A549 treated with dexamethasone at 1 μM for 4 hours (cell line): ENCODE data around the gene UBL3. TPM values are rescaled to one million over a fixed set of nuclear protein-coding genes. Genes with fewer than 3 reads are reported as not detected.

Experiments used
- total RNA-seq: library from RNA; stranded (reverse); fragments of 200-300 nt; extraction: Qiagen RNA extraction; gene quantifications from 5 replicates; pipeline ENCODE4 v1.2.3, GENCODE V29; 2022

UBL3 gene, protein sequence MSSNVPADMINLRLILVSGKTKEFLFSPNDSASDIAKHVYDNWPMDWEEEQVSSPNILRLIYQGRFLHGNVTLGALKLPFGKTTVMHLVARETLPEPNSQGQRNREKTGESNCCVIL
- total RNA-seq: 8.2 to 11.5 TPM (median 9.6 TPM) in 5 replicates

DNA sequence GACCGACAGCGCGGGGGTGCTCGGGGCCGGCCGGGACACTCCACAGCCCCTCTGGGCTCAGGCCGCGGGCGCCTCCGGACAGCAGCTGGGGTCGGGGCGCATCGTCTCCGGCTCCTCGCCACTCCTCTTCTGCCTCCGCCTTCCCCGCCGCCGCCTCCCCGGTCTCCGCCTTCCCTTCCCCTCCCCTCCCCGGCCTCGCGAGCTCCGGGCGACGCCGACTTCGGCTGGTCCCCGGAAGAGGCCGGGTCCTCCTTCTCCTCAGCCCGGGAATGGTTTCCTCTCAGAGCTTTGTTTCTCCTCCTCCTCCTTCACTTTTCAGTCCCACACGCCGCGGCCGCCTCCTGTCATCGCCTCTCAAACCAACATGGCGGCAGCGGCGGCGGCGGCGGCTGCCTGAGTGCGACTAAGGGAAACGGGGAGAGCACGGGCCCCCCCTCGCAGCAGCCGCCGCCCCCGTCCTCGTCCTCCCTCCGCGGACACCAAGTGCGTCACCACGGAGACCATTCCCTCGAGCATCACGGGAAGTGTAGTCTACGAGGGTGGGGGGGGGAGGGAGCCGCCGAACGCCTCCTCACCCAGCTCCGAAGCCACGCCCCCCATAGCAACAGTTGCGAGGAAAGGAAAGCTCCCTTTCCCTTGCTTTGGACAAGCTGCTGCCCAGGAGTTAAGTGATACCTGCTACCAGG is at the start of gene UBL3:
TSS of gene UBL3 (minus strand) at position 405 of the 686 bp plus-strand sequence. CDS start 1,079 bp downstream, outside the sequence.

